OCI-LY7 (cell line): ENCODE data around the gene ACTRT2. TPM values are rescaled to one million over a fixed set of nuclear protein-coding genes. Genes with fewer than 3 reads are reported as not detected.

Source experiments
- BruUV-seq: library from RNA; stranded (reverse); fragments of 400-500 nt; replicated peaks from 2 replicates; lab custom pipeline; 2021; lab: Mats Ljungman, UMichigan
- CTCF ChIA-PET: fragments of 300-600 bp; sonication (Branson Sonifier 250); formaldehyde crosslinking; loops from one replicate; lab custom pipeline; 2022; ENCODE audit warnings: antibody characterized with exemption; ENCODE audit not compliant: unreplicated experiment; lab: Charles Lee
- POLR2A ChIA-PET: fragments of 300-600 bp; sonication (Branson Sonifier 250); formaldehyde crosslinking; loops from one replicate; lab custom pipeline; 2022; ENCODE audit warnings: antibody characterized with exemption; lab: Charles Lee
- DNase-seq: peaks from one replicate; pipeline ENCODE4 v3.0.0-alpha.2; 2015; ENCODE audit warnings: low spot score
- H2AFZ ChIP-seq: fragments of 200-600 bp; sonication (generic), shearing (Covaris generic); 2 replicates; pipeline ENCODE4 v1.6.1; 2014; ENCODE audit warnings: mild to moderate bottlenecking, antibody characterized with exemption, low read length, moderate library complexity
- H3K27ac ChIP-seq: fragments of 200-600 bp; sonication (generic); 2 replicates; pipeline ENCODE4 v1.5.1; 2014; ENCODE audit warnings: mixed run types, low read depth, mild to moderate bottlenecking, moderate library complexity, low read length, inconsistent platforms; ENCODE audit not compliant: poor library complexity, severe bottlenecking
- H3K36me3 ChIP-seq: fragments of 200-600 bp; sonication (generic); 2 replicates; pipeline ENCODE4 v1.6.1; 2014; ENCODE audit warnings: mild to moderate bottlenecking, antibody characterized with exemption, low read length, moderate library complexity, mixed read lengths; ENCODE audit not compliant: insufficient read depth
- H3K4me1 ChIP-seq: fragments of 200-600 bp; sonication (generic); 2 replicates; pipeline ENCODE4 v1.5.1; 2014; ENCODE audit warnings: mild to moderate bottlenecking, low read length; ENCODE audit not compliant: insufficient read depth, poor library complexity, severe bottlenecking
- H3K4me2 ChIP-seq: fragments of 200-600 bp; sonication (generic); 2 replicates; pipeline ENCODE4 v1.6.1; 2014; ENCODE audit warnings: mild to moderate bottlenecking, low read length
- H3K4me3 ChIP-seq: fragments of 200-600 bp; sonication (generic); 2 replicates; pipeline ENCODE4 v1.5.1; 2014; ENCODE audit warnings: mild to moderate bottlenecking, low read depth, low read length; ENCODE audit not compliant: poor library complexity, severe bottlenecking
- H3K79me2 ChIP-seq: fragments of 200-600 bp; sonication (generic); 2 replicates; pipeline ENCODE4 v1.6.1; 2016; ENCODE audit warnings: low read depth, mild to moderate bottlenecking, low read length, moderate library complexity, mixed read lengths; ENCODE audit not compliant: insufficient read depth
- H3K9me2 ChIP-seq: fragments of 200-600 bp; sonication (generic); 2 replicates; pipeline ENCODE4 v1.6.1; 2016; ENCODE audit warnings: mild to moderate bottlenecking, low read length, mixed read lengths; ENCODE audit not compliant: insufficient read depth
- H3K9me3 ChIP-seq: fragments of 200-600 bp; sonication (generic); 2 replicates; pipeline ENCODE4 v1.6.1; 2014; ENCODE audit warnings: mild to moderate bottlenecking, mixed run types, low read length, mixed read lengths
- H4K20me1 ChIP-seq: fragments of 200-600 bp; sonication (generic); 2 replicates; pipeline ENCODE4 v1.6.1; 2014; ENCODE audit warnings: mild to moderate bottlenecking, antibody characterized with exemption, low read length, moderate library complexity, mixed read lengths; ENCODE audit not compliant: insufficient read depth
- CTCF ChIP-seq: fragments of 200-600 bp; sonication (generic); conservative IDR thresholded peaks from 2 replicates; pipeline ENCODE4 v1.5.1; 2014; ENCODE audit warnings: mild to moderate bottlenecking, antibody characterized with exemption, low read length, moderate library complexity, mixed read lengths
- EZH2phosphoT487 ChIP-seq: fragments of 200-600 bp; sonication (generic); IDR thresholded peaks from 2 replicates; pipeline ENCODE4 v1.6.1; 2018; ENCODE audit warnings: low read depth, borderline replicate concordance, mild to moderate bottlenecking, mixed run types, antibody characterized with exemption, low read length, moderate library complexity, mixed read lengths
- intact Hi-C: fragments of 100-400 bp; cut with micrococcal nuclease; formaldehyde crosslinking; loops from one replicate; pipeline ENCODE4 v1.10.0; 2022; ENCODE audit not compliant: unreplicated experiment
- total RNA-seq, 2 experiments: library from RNA; depleted of rRNA in 1 of 2; stranded (reverse); fragments of >200 nt in 1 of 2; shearing (Covaris generic) in 1 of 2; gene quantifications; 2 replicates each; pipeline ENCODE4 v1.2.3, GENCODE V29; 2014 to 2022

Gene ACTRT2
- total RNA-seq, 2 experiments from 2014 or later: not detected

DNA sequence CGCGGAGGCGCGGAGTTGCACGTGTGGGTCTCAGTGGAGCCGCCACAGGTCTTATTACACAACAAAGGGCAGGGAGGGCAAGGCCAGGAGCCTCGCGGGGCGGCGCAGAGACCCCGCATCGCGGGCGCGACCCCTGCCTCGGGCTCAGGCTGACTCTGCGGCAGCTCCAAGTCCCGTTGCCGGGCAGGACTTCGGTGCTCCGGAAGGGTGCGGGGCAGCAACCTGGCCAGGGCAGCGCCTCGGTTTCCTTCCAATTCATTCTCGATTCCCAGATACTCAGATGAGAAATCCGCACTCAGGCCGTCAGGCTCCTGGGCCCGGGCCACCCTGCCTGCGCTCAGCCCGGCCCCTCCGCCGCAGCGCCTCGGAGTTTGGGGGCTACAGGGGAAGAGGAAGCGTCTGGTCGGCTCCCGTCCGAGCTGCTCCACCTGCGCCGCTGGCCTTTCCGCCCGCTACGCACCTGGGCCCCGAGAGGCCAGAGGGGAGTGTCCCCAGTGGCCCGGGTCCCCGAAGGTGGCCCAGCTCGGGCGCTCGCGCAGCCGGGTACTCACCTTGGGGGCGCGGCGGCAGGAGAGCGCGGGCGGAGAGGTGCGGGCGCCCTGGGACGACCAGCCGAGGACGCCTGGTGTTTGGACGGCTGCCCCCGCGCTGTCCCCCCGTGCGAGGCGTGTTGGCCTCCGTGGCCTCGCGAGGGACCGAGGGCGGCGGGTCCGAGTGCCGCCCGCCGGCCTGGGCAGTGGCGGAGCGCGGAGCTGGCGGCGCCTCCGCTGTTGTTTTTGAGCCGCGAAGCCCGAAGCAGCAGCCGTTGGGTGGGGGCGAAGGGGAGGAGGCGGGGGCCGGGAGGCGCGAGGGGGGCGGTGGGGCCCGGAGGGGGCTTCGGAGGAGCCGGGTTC is 46.6 kb downstream of the ACTRT2 start:
- Histone ChIP-seq H3K4me2 (no peak overlapping the region), H3K4me1 (no peaks in the 10 kb centered on the region), H3K9me3 (no peaks in the 10 kb centered on the region), H3K79me2 (no peaks in the 10 kb centered on the region), H3K27ac (no peak overlapping the region), H3K9me2 (no peaks in the 10 kb centered on the region), H2AFZ (no peak overlapping the region), H3K4me3 (no peak overlapping the region), H4K20me1 (no peaks in the 10 kb centered on the region), H3K36me3 (no peaks in the 10 kb centered on the region)
- intact Hi-C loops: no loop called here
- BruUV-seq: no TSS peak
- ChIA-PET CTCF (no interaction called here), POLR2A (no interaction called here)
- no peak for TF ChIP-seq EZH2phosphoT487
- TF ChIP-seq CTCF: no peak
- no peak for DNase-seq

DNA sequence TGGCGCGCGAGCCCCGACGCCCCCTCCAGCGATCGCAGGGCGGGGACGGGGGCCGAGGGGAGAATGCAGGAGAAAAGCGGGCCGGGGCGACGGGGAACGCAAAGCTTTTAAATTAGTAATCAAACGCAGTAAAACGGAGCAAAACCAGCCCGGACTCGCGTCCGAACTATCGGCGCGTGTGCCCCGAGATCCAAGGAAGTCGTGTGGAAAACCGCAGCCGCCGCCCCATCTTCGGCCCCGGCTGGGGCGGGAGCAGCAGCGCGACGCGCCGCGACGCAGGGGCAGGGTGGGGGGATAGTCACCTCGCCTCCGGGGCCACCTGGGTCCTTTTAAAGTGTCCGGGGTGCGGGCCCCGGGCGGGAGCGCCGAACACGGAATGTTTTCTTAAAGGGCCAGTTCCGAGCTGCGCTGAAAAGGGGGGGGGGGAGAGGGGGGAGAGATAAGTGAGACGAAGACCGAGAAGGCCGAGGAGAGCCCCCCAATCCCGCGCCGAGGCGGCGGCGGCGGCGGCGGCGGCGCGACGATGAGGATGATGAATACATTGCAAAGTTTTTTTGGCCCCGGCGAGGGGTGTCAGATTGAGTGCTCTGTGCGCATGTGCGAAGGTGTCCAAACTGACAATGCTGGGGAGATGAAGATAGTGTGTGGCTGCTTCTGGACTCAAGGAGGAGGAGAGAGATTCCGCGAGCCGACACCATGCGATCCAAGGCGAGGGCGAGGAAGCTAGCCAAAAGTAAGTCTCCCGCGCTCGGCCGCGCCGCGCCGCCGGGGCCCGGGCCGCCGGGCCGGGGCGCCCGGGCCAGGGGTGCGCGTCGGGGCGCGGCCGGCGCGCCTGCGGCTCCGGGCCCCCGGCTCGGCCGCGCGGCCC is 47.5 kb downstream of the ACTRT2 start, which contains the start of gene PRDM16:
Gene PRDM16, plus strand, starts transcription at position 640 of the 868 bp plus-strand sequence. Its CDS starts 57 bp downstream, at position 697.
- no peak within 1 kb of the TSS for H2AFZ ChIP-seq
- H3K36me3 ChIP-seq: no peaks in the 10 kb centered on the region
- no peaks in the 10 kb centered on the region for H3K9me2 ChIP-seq
- ChIA-PET CTCF (no interaction called here), POLR2A (no interaction called here)
- no TSS peak for BruUV-seq
- H3K27ac ChIP-seq: no peak within 1 kb of the TSS
- DNase-seq: no peak
- H4K20me1 ChIP-seq: no peaks in the 10 kb centered on the region
- no peak for TF ChIP-seq CTCF
- no peak for TF ChIP-seq EZH2phosphoT487
- H3K9me3 ChIP-seq: no peaks in the 10 kb centered on the region
- no peaks in the 10 kb centered on the region for H3K4me1 ChIP-seq
- no peaks in the 10 kb centered on the region for H3K79me2 ChIP-seq
- H3K4me3 ChIP-seq: no peak within 1 kb of the TSS
- intact Hi-C loops: no loop called here
- no peak within 1 kb of the TSS for H3K4me2 ChIP-seq
